Neuronal stem cell (in vitro differentiated cells): ENCODE data around the gene ACADL.

Experiments used
- DNase-seq: peaks from one replicate; pipeline ENCODE4 v3.0.0-alpha.2; 2013; ENCODE audit warnings: low spot score
- H2AFZ ChIP-seq: one replicate; pipeline ENCODE4 v1.6.1; 2013; ENCODE audit warnings: mild to moderate bottlenecking, low read length, inconsistent platforms
- H2AK5ac ChIP-seq: 2 replicates; pipeline ENCODE4 v1.6.1; 2013; ENCODE audit warnings: low read depth, mild to moderate bottlenecking, inconsistent platforms, low read length, moderate library complexity, mixed read lengths
- H2BK120ac ChIP-seq: 2 replicates; pipeline ENCODE4 v1.6.1; 2013; ENCODE audit warnings: low read depth, mild to moderate bottlenecking, inconsistent platforms, low read length, moderate library complexity, mixed read lengths
- H2BK12ac ChIP-seq: one replicate; pipeline ENCODE4 v1.6.1; 2013; ENCODE audit warnings: low read length, inconsistent platforms
- H2BK15ac ChIP-seq: 2 replicates; pipeline ENCODE4 v1.6.1; 2013; ENCODE audit warnings: mild to moderate bottlenecking, low read length, inconsistent platforms, mixed read lengths
- H2BK5ac ChIP-seq: one replicate; pipeline ENCODE4 v1.6.1; 2013; ENCODE audit warnings: inconsistent platforms, mild to moderate bottlenecking, low read length, moderate library complexity
- H3K14ac ChIP-seq: one replicate; pipeline ENCODE4 v1.6.1; 2013; ENCODE audit warnings: low read length, inconsistent platforms
- H3K18ac ChIP-seq: 2 replicates; pipeline ENCODE4 v1.6.1; 2013; ENCODE audit warnings: low read length, inconsistent platforms
- H3K23ac ChIP-seq: 2 replicates; pipeline ENCODE4 v1.6.1; 2013; ENCODE audit warnings: low read depth, mild to moderate bottlenecking, mixed read lengths, low read length, inconsistent platforms; ENCODE audit not compliant: poor library complexity
- H3K27ac ChIP-seq: replicated peaks from 3 replicates; pipeline ENCODE4 v1.5.1; 2013; ENCODE audit warnings: low read length, inconsistent platforms
- H3K27me3 ChIP-seq, 3 experiments: 2 replicates each; pipeline ENCODE4 v1.6.1; 2013; ENCODE audit warnings: low read length in 3 of 3, mild to moderate bottlenecking in 2 of 3, inconsistent platforms in 1 of 3, low read depth in 1 of 3, mixed read lengths in 1 of 3, moderate library complexity in 1 of 3; ENCODE audit not compliant: control insufficient read depth in 3 of 3, insufficient read depth in 3 of 3
- H3K36me3 ChIP-seq, 2 donors: replicated peaks in 1 of 2; 2 replicates each; pipeline ENCODE4 v1.6.1; 2013; ENCODE audit warnings: low read length in 2 of 2; ENCODE audit not compliant: control insufficient read depth in 2 of 2, insufficient read depth in 2 of 2
- H3K4ac ChIP-seq: 2 replicates; pipeline ENCODE4 v1.6.1; 2013; ENCODE audit warnings: inconsistent platforms, mild to moderate bottlenecking, low read length, moderate library complexity
- H3K4me1 ChIP-seq, 2 donors: 1 replicate in 1 of 2; 2 replicates in 1 of 2; pipeline ENCODE4 v1.6.1; 2013; ENCODE audit warnings: low read length in 2 of 2, low read depth in 1 of 2; ENCODE audit not compliant: control insufficient read depth in 2 of 2, insufficient read depth in 1 of 2
- H3K4me2 ChIP-seq: one replicate; pipeline ENCODE4 v1.6.1; 2013; ENCODE audit warnings: mild to moderate bottlenecking, low read length, inconsistent platforms; ENCODE audit not compliant: insufficient read depth, poor library complexity, severe bottlenecking
- H3K4me3 ChIP-seq, 2 donors: 2 replicates each; pipeline ENCODE4 v1.5.1; 2013; ENCODE audit warnings: low read length in 2 of 2, mild to moderate bottlenecking in 2 of 2, inconsistent platforms in 1 of 2, moderate library complexity in 1 of 2
- H3K79me1 ChIP-seq: one replicate; pipeline ENCODE4 v1.6.1; 2013; ENCODE audit warnings: low read depth, mild to moderate bottlenecking, inconsistent platforms, low read length, moderate library complexity
- H3K9ac ChIP-seq: one replicate; pipeline ENCODE4 v1.6.1; 2013; ENCODE audit warnings: mild to moderate bottlenecking, low read depth, low read length, inconsistent platforms; ENCODE audit not compliant: poor library complexity
- H3K9me3 ChIP-seq, 2 donors: replicated peaks in 1 of 2; 2 replicates each; pipeline versions ENCODE3 to v1.6.1; 2013; ENCODE audit warnings: low read length in 2 of 2, mild to moderate bottlenecking in 2 of 2, inconsistent platforms in 1 of 2, low read depth in 1 of 2, mixed read lengths in 1 of 2, moderate library complexity in 1 of 2; ENCODE audit not compliant: control insufficient read depth in 2 of 2, insufficient read depth in 1 of 2
- H4K8ac ChIP-seq: one replicate; pipeline ENCODE4 v1.6.1; 2013; ENCODE audit warnings: low read depth, mild to moderate bottlenecking, inconsistent platforms, low read length, moderate library complexity
- H4K91ac ChIP-seq: one replicate; pipeline ENCODE4 v1.6.1; 2013; ENCODE audit warnings: low read length, low read depth, mild to moderate bottlenecking, inconsistent platforms; ENCODE audit not compliant: poor library complexity
- WGBS, 2 donors: extraction: QIAGEN DNeasy Blood & Tissue Kit; methylation state at CpG; one replicate each; pipeline ENCODE4 v1.1.7; 2013; ENCODE audit warnings: missing lambda C conversion rate in 2 of 2, mixed read lengths in 1 of 2; ENCODE audit not compliant: insufficient read length in 2 of 2, insufficient replicate concordance in 1 of 2; ENCODE audit errors: extremely low coverage in 2 of 2; 5-methylcytosine and 5-hydroxymethylcytosine counted together

ACADL gene

DNA sequence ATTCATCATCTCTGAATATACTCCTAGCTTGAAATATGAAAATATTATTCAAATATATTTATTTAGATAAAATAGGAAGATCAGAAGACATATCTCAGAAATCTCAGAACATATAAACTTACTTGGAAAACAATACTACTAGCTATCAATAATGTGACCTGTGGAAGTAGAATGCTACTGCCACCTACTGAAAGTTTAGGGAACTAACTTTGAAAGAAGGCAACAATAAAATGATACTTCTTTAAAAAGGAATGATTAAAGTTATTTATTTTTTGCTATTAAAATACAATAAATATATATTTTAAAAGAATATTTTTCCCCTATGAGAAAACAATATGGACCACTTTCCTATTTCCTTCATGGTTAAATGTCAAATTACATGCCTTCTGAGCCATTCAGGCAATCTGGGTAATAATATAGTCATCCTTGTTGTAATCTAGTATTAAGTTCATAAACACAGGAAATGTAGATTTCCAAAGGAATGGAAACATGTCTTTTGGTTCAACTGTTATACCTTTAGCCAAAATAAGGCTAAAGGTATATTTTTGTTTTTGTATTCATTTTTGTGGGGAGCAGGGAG lies 26.0 kb downstream of the ACADL start:
- Histone ChIP-seq H3K14ac (no peak overlapping the region), H3K4me3 (no peak overlapping the region), H3K27ac (no peak overlapping the region), H3K4me2 (no peak overlapping the region), H2AK5ac (no peak overlapping the region), H2AFZ (no peak overlapping the region), H3K9ac (no peak overlapping the region), H3K4me1 (peaks cover 0 to 4% of the 10 kb centered on the region in 2 donors), H3K27me3 (no peaks in the 10 kb centered on the region), H3K9me3 (no peaks in the 10 kb centered on the region), H3K18ac (no peak overlapping the region), H4K91ac (no peak overlapping the region), H2BK12ac (no peak overlapping the region), H2BK5ac (no peak overlapping the region), H3K36me3 (no peaks in the 10 kb centered on the region), H2BK15ac (no peak overlapping the region), H2BK120ac (no peak overlapping the region), H3K4ac (no peak overlapping the region), H3K79me1 (no peaks in the 10 kb centered on the region), H4K8ac (no peak overlapping the region), H3K23ac (no peak overlapping the region)
- peak; percentile 9 for DNase-seq

GRCh38 chr2:210198326-210198725 lies 26.9 kb downstream of the ACADL start:
- Histone ChIP-seq H3K36me3 (no peaks in the 10 kb centered on the region), H4K8ac (no peak overlapping the region), H3K4me3 (no peak overlapping the region), H2BK120ac (no peak overlapping the region), H4K91ac (no peak overlapping the region), H3K18ac (no peak overlapping the region), H2BK15ac (no peak overlapping the region), H2AFZ (no peak overlapping the region), H3K4me2 (no peak overlapping the region), H2AK5ac (no peak overlapping the region), H3K14ac (no peak overlapping the region), H3K9ac (no peak overlapping the region), H3K27me3 (no peaks in the 10 kb centered on the region), H3K4me1 (no peaks in the 10 kb centered on the region), H3K27ac (no peak overlapping the region), H3K4ac (no peak overlapping the region), H2BK12ac (no peak overlapping the region), H3K23ac (no peak overlapping the region), H3K79me1 (no peaks in the 10 kb centered on the region), H2BK5ac (no peak overlapping the region), H3K9me3 (no peaks in the 10 kb centered on the region)
- WGBS, 2 donors = no CpG with 5 or more reads among the region's 1 CpG
- DNase-seq = no peak

DNA sequence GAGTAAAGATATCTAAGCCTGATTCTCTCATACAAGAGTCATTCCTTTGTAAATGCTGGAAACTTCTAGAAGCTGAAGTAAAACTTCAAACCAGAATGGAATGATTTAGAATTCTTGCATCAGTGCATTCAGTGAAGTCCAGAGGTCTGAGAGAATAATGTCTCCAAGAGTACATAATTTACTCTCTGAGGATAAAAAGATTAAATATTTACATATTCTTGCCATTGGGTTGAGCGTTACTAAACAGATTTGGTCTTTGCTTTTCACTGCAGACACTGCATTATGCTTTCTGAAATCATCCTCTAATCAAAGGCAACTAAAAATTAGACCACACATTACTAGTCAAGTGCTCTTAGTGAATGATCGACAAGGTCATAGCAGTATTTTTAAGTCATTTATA lies 27.5 kb downstream of the ACADL start:
- Histone ChIP-seq H2BK15ac (no peak overlapping the region), H3K14ac (no peak overlapping the region), H3K4me2 (no peak overlapping the region), H3K23ac (no peak overlapping the region), H2AK5ac (no peak overlapping the region), H2BK120ac (no peak overlapping the region), H2BK12ac (no peak overlapping the region), H2AFZ (no peak overlapping the region), H2BK5ac (no peak overlapping the region), H3K36me3 (no peaks in the 10 kb centered on the region), H3K79me1 (no peaks in the 10 kb centered on the region), H3K9me3 (no peaks in the 10 kb centered on the region), H3K27me3 (no peaks in the 10 kb centered on the region), H3K9ac (no peak overlapping the region), H4K91ac (no peak overlapping the region), H3K4ac (no peak overlapping the region), H3K27ac (no peak overlapping the region), H3K4me1 (no peaks in the 10 kb centered on the region), H3K18ac (no peak overlapping the region), H3K4me3 (no peak overlapping the region), H4K8ac (no peak overlapping the region)
- no CpG with 5 or more reads among the region's 2 CpGs for WGBS, 2 donors
- no peak for DNase-seq

GRCh38 chr2:210195101-210195852 lies 30.0 kb downstream of the ACADL start:
- H3K4me3 ChIP-seq = no peak overlapping the region
- DNase-seq = no peak

More at GRCh38 chr2:210195101-210195852, 30.0 kb downstream of the ACADL start:
- H3K14ac ChIP-seq = no peak overlapping the region
- no peak overlapping the region for H4K8ac ChIP-seq
- H3K36me3 ChIP-seq = no peaks in the 10 kb centered on the region
- no peak overlapping the region for H2AK5ac ChIP-seq
- H2BK5ac ChIP-seq = no peak overlapping the region
- no peaks in the 10 kb centered on the region for H3K79me1 ChIP-seq
- H3K9me3 ChIP-seq = no peaks in the 10 kb centered on the region
- no peak overlapping the region for H2BK120ac ChIP-seq
- no CpG with 5 or more reads among the region's 8 CpGs for WGBS, 2 donors
- no peaks in the 10 kb centered on the region for H3K4me1 ChIP-seq
- no peaks in the 10 kb centered on the region for H3K27me3 ChIP-seq
- H2BK12ac ChIP-seq = no peak overlapping the region
- H2BK15ac ChIP-seq = no peak overlapping the region
- H3K18ac ChIP-seq = no peak overlapping the region
- no peak overlapping the region for H4K91ac ChIP-seq
- no peak overlapping the region for H3K9ac ChIP-seq
- H3K4me2 ChIP-seq = no peak overlapping the region
- peak overlapping the region; percentile 64 for H2AFZ ChIP-seq
- H3K4ac ChIP-seq = no peak overlapping the region
- no peak overlapping the region for H3K23ac ChIP-seq
- H3K27ac ChIP-seq = no peak overlapping the region
